NCI-H526 treated with DMSO at 0.1 percent for 48 hours (cell line): Measurements from ENCODE around the gene FILIP1L.

Experiments used
- DNase-seq: peaks from one replicate; lab custom pipeline; 2025; lab: John Stamatoyannopoulos, UW

FILIP1L gene

GRCh38 chr3:99885851-99886250 is 228.4 kb downstream of the FILIP1L start:
- DNase-seq = no peak

GRCh38 chr3:99885085-99885484 is 229.2 kb downstream of the FILIP1L start:
- no peak for DNase-seq

- DNase-seq = no peak
Measured at GRCh38 chr3:99884484-99884883, 229.8 kb downstream of the FILIP1L start.

GRCh38 chr3:99883693-99884092 is 230.6 kb downstream of the FILIP1L start:
- no peak for DNase-seq

- DNase-seq = no peak
Measured at GRCh38 chr3:99883138-99883461, 231.2 kb downstream of the FILIP1L start.

GRCh38 chr3:99882436-99883137 is 231.7 kb downstream of the FILIP1L start:
- no peak for DNase-seq

GRCh38 chr3:99881121-99881524 is 233.2 kb downstream of the FILIP1L start:
- DNase-seq = no peak

GRCh38 chr3:99879275-99879674 is 235.0 kb downstream of the FILIP1L start:
- no peak for DNase-seq

GRCh38 chr3:99878005-99878404 is 236.3 kb downstream of the FILIP1L start:
- DNase-seq = no peak

GRCh38 chr3:99877031-99877579 is 237.2 kb downstream of the FILIP1L start:
- DNase-seq = no peak

GRCh38 chr3:99875929-99876841 is 238.1 kb downstream of the FILIP1L start:
- peak; percentile 42 for DNase-seq

- DNase-seq = peak; percentile 20
Measured at GRCh38 chr3:99875581-99875928, 238.7 kb downstream of the FILIP1L start.

GRCh38 chr3:99874237-99875002 is 239.9 kb downstream of the FILIP1L start:
- no peak for DNase-seq

GRCh38 chr3:99873269-99874102 is 240.8 kb downstream of the FILIP1L start:
- DNase-seq = no peak

GRCh38 chr3:99872923-99873254 is 241.4 kb downstream of the FILIP1L start:
- DNase-seq = no peak

GRCh38 chr3:99871231-99872045 is 242.9 kb downstream of the FILIP1L start:
- no peak for DNase-seq

- no peak for DNase-seq
Measured at GRCh38 chr3:99870712-99871111, 243.6 kb downstream of the FILIP1L start.

GRCh38 chr3:99869621-99870020 is 244.7 kb downstream of the FILIP1L start:
- no peak for DNase-seq

GRCh38 chr3:99868311-99868646 is 246.0 kb downstream of the FILIP1L start:
- DNase-seq = no peak

GRCh38 chr3:99867594-99868310 is 246.5 kb downstream of the FILIP1L start:
- no peak for DNase-seq
